Measurements from ENCODE around the gene HPS5. TPM values are rescaled to one million over a fixed set of nuclear protein-coding genes. Genes with fewer than 3 reads are reported as not detected.

HPS5 gene
- total and polyA plus RNA-seq, 2 of the 13 experiments (the other 11 are each of a cell fraction or from before 2014, with no cell fraction given), result 6.6 to 25.5 TPM

- BruUV-seq (replicated peaks), result no TSS peak
- H3K27me3 ChIP-seq (ENCODE audit: control insufficient read depth in 1 of 2, insufficient read depth in 2 of 2, low read length in 2 of 2), result no peaks in the 10 kb centered on the region
- DNase-seq (ENCODE audit: low spot score) (no peak), FAIRE-seq (no peak), ATAC-seq (no peak)
- H2AFZ ChIP-seq (ENCODE audit: low read length), result no peak overlapping the region
- TF ChIP-seq SOX13 (IDR thresholded peaks at IDR 0.05) (no peak), SOX13 (CRISPR knock-in tag; conservative IDR thresholded peaks at IDR 0.05 in 1 of 2, IDR thresholded peaks at IDR 0.05 in 1 of 2) (no peak), KDM4B (CRISPR knock-in tag; IDR thresholded peaks at IDR 0.05) (no peak), SRSF1 (optimal IDR thresholded peaks at IDR 0.05; ENCODE audit: low read depth, low read length) (no peak)
- intact Hi-C loops (cut with micrococcal nuclease; ENCODE audit: unreplicated experiment), result no loop called here
- no peaks in the 10 kb centered on the region for H3K4me1 ChIP-seq (ENCODE audit: insufficient read depth, low read length)
- H3K79me2 ChIP-seq (ENCODE audit: insufficient read depth, low read length), result no peaks in the 10 kb centered on the region
- H3K4me2 ChIP-seq (ENCODE audit: low read depth, low read length), result no peak overlapping the region
- in situ Hi-C loops (cut with HindIII; ENCODE audit: extremely low pct_ligation_motif_present, low pct_unique_long_range_greater_than_20kb), result no loop called here
- H4K20me1 ChIP-seq (ENCODE audit: insufficient read depth, low read length), result no peaks in the 10 kb centered on the region
- 100% methylated on average over 2 of the region's 4 CpGs for WGBS (ENCODE audit: low lambda C conversion rate)
- peaks cover 21 to 74% of the 10 kb centered on the region in 2 experiments for H3K36me3 ChIP-seq (replicated peaks in 1 of 2; ENCODE audit: control insufficient read depth in 1 of 2, insufficient read depth in 2 of 2, low read length in 2 of 2)
- no peak overlapping the region for H3K4me3 ChIP-seq (replicated peaks in 1 of 3; ENCODE audit: insufficient read depth in 1 of 3, low read depth in 2 of 3, low read length in 3 of 3)
- H3K27ac ChIP-seq (ENCODE audit: extremely low read length, insufficient read depth, low read length), result no peak overlapping the region
- ChIA-PET POLR2A (no interaction called here), CTCF (ENCODE audit: low intra/inter-chr PET ratio, low total read pairs) (no interaction called here)
- H3K9ac ChIP-seq (ENCODE audit: insufficient read depth, low read depth, low read length), result no peak overlapping the region
- H3K9me3 ChIP-seq (ENCODE audit: low read length), result no peaks in the 10 kb centered on the region
These were observed 33.0 kb downstream of the HPS5 start for GRCh38 chr11:18288911-18289310.

- Histone ChIP-seq H3K4me1 (ENCODE audit: insufficient read depth, low read length) (no peaks in the 10 kb centered on the region), H2AFZ (ENCODE audit: low read length) (no peak overlapping the region), H3K27ac (ENCODE audit: extremely low read length, insufficient read depth, low read length) (no peak overlapping the region), H3K4me3 (replicated peaks in 1 of 3; ENCODE audit: insufficient read depth in 1 of 3, low read depth in 2 of 3, low read length in 3 of 3) (no peak overlapping the region), H3K9ac (ENCODE audit: insufficient read depth, low read depth, low read length) (no peak overlapping the region), H3K9me3 (ENCODE audit: low read length) (no peaks in the 10 kb centered on the region), H3K27me3 (ENCODE audit: control insufficient read depth in 1 of 2, insufficient read depth in 2 of 2, low read length in 2 of 2) (no peaks in the 10 kb centered on the region), H3K36me3 (replicated peaks in 1 of 2; ENCODE audit: control insufficient read depth in 1 of 2, insufficient read depth in 2 of 2, low read length in 2 of 2) (peaks cover 24 to 64% of the 10 kb centered on the region in 2 experiments), H3K79me2 (ENCODE audit: insufficient read depth, low read length) (no peaks in the 10 kb centered on the region), H4K20me1 (ENCODE audit: insufficient read depth, low read length) (no peaks in the 10 kb centered on the region), H3K4me2 (ENCODE audit: low read depth, low read length) (no peak overlapping the region)
- no peak for TF ChIP-seq ZMYM4 (CRISPR knock-in tag; IDR thresholded peaks at IDR 0.05)
- intact Hi-C loops (cut with micrococcal nuclease; ENCODE audit: unreplicated experiment) (no loop called here), in situ Hi-C loops (cut with HindIII; ENCODE audit: extremely low pct_ligation_motif_present, low pct_unique_long_range_greater_than_20kb) (no loop called here)
- DNase-seq (ENCODE audit: low spot score) (no peak), FAIRE-seq (no peak), ATAC-seq (no peak)
- ChIA-PET CTCF (ENCODE audit: low intra/inter-chr PET ratio, low total read pairs) (no interaction called here), POLR2A (no interaction called here)
- BruUV-seq (replicated peaks), result no TSS peak
- 96% methylated on average over 1 of the region's 1 CpG for WGBS (ENCODE audit: low lambda C conversion rate)
These were observed 36.1 kb downstream of the HPS5 start for GRCh38 chr11:18285841-18286240.
